OCI-LY1 (cell line): ENCODE results near the gene KRT2.

Experiments used
- EZH2 ChIP-seq: fragments of 200-600 bp; sonication (generic), shearing (Covaris generic); IDR thresholded peaks from 2 replicates; pipeline ENCODE4 v1.8.0; 2017; ENCODE audit warnings: borderline replicate concordance, mixed run types, mild to moderate bottlenecking, antibody characterized with exemption, low read length, moderate library complexity, mixed read lengths
- TF ChIP-seq, protein P1 (sequence below): fragments of 200-600 bp; sonication (generic), shearing (Covaris generic); IDR thresholded peaks from 2 replicates; pipeline ENCODE4 v1.5.1; 2017; ENCODE audit warnings: mild to moderate bottlenecking, antibody characterized with exemption, low read length, moderate library complexity, mixed read lengths

DNA sequence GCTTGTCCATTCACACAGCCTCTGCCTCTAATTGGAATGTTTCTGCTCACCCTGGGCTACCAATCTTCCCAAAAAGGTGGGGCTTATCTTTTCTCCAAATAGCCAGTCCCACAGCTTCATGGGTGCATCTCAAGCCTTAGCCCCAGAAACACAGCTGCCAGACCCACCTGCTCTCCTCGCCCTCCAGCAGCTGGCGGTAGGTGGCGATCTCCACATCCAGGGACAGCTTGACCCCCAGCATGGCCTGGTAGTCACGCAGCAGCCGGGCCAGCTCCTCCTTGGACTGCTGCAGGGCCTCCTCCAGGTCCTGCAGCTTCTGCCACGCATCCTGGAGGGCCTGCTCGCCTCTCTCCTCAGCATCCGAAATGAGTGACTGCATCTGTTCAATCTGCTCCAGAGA is 40.2 kb upstream of the KRT2 start:
- TF ChIP-seq, protein P1, sequence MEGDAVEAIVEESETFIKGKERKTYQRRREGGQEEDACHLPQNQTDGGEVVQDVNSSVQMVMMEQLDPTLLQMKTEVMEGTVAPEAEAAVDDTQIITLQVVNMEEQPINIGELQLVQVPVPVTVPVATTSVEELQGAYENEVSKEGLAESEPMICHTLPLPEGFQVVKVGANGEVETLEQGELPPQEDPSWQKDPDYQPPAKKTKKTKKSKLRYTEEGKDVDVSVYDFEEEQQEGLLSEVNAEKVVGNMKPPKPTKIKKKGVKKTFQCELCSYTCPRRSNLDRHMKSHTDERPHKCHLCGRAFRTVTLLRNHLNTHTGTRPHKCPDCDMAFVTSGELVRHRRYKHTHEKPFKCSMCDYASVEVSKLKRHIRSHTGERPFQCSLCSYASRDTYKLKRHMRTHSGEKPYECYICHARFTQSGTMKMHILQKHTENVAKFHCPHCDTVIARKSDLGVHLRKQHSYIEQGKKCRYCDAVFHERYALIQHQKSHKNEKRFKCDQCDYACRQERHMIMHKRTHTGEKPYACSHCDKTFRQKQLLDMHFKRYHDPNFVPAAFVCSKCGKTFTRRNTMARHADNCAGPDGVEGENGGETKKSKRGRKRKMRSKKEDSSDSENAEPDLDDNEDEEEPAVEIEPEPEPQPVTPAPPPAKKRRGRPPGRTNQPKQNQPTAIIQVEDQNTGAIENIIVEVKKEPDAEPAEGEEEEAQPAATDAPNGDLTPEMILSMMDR = peak; percentile 28; the same call in 1 of the 2 replicates
- TF ChIP-seq EZH2 = no peak
